HAP-1 (cell line): ENCODE results near the gene FOLR3.
A peak's percentile ranks its signal among the peaks of the same experiment; 100 is the strongest.
"Not testable (repeated sequence)": the region's sequence is repeated elsewhere in the genome, so short reads cannot be mapped to it uniquely, and the experiment has no call there.

Experiments used
- DNase-seq, 2 experiments: peaks; one replicate each; pipeline ENCODE4 v3.0.0-alpha.2; 2016 to 2020; ENCODE audit warnings: low spot score in 2 of 2
- H3K27me3 ChIP-seq: fragments of 250-450 bp; sonication (Bioruptor Pico); 2 replicates; pipeline ENCODE4 v1.5.1; 2020; ENCODE audit warnings: low read depth, mild to moderate bottlenecking, moderate library complexity
- H3K36me3 ChIP-seq: fragments of 250-450 bp; sonication (Bioruptor Pico); replicated peaks from 2 replicates; pipeline ENCODE4 v1.5.1; 2020; ENCODE audit warnings: mild to moderate bottlenecking
- H3K4me1 ChIP-seq: fragments of 250-450 bp; sonication (Bioruptor Pico); 2 replicates; pipeline ENCODE4 v1.5.1; 2020; ENCODE audit warnings: mild to moderate bottlenecking
- H3K4me3 ChIP-seq: fragments of 250-450 bp; sonication (Bioruptor Pico); 2 replicates; pipeline ENCODE4 v1.5.1; 2020; ENCODE audit warnings: mild to moderate bottlenecking, moderate library complexity
- H3K9me3 ChIP-seq: fragments of 250-450 bp; sonication (Bioruptor Pico); 2 replicates; pipeline ENCODE4 v1.5.1; 2020; ENCODE audit warnings: mild to moderate bottlenecking, moderate library complexity
- in situ Hi-C: fragments of 300-500 bp; cut with MboI; formaldehyde crosslinking; loops from 3 replicates; pipeline ENCODE4 v1.14.3; 2020; ENCODE audit warnings: low sequenced_read_pairs, inconsistent platforms, mixed read lengths

FOLR3 gene

GRCh38 chr11:72160319-72160718, 24.8 kb downstream of the FOLR3 start:
- no peak for DNase-seq
- in situ Hi-C loops: no loop called here
- H3K27me3 ChIP-seq: no peaks in the 10 kb centered on the region
- peaks cover 29% of the 10 kb centered on the region for H3K4me1 ChIP-seq
- no peaks in the 10 kb centered on the region for H3K36me3 ChIP-seq
- H3K9me3 ChIP-seq: peaks cover 2% of the 10 kb centered on the region; the same call in 1 of the 2 replicates
- no peak overlapping the region for H3K4me3 ChIP-seq

DNA sequence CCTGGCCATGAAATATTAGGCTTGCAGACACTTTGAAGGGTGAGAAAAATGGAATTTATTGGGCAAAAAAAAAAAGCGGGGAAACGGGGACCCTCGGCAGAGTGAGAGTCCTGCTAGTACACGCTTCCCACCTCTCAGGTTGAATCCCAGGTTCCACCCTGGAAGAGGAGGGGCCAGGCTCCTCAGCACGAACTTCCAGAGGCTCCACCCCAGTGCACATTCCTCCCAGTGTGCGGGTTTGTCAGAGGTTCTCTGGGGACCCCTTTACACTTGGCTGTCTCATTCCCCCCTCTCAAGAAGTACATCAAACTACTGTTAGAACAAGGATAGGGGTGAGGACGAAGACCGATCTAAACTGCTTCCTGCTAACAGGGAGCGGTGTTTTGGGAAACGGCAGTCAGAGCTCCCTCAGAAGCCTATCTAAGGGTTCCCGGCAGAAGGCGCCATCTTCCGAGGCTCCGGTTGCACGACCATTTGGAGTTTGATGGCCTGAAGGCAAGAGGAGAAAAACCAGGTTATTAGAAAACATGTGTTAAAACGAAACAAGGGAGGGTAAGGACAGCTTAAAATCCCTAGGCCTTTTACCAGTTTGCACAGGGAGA, 27.5 kb downstream of the FOLR3 start:
- Histone ChIP-seq H3K36me3 (no peaks in the 10 kb centered on the region), H3K9me3 (peaks cover 4% of the 10 kb centered on the region), H3K4me1 (peaks cover 31% of the 10 kb centered on the region), H3K4me3 (no peak overlapping the region), H3K27me3 (no peaks in the 10 kb centered on the region)
- in situ Hi-C loops: no loop called here
- no peak for DNase-seq

DNA sequence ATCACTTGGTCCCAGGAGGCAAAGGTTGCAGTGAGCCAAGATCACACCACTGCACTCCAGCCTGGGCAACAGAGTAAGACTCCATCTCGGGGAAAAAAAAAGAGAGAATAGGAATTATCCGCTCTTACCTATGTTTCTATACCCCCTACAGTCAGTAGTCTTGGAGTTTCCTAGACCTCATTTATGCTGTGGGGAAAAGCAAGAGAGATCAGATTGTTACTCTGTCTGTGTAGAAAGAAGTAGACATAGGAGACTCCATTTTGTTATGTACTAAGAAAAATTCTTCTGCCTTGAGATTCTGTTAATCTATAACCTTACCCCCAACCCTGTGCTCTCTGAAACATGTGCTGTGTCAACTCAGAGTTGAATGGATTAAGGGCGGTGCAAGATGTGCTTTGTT, 28.7 kb downstream of the FOLR3 start:
- H3K4me3 ChIP-seq, H3K9me3 ChIP-seq, in situ Hi-C loops, H3K27me3 ChIP-seq, DNase-seq, H3K36me3 ChIP-seq: not testable (repeated sequence)
- peaks cover 39% of the 10 kb centered on the region for H3K4me1 ChIP-seq

- DNase-seq: peak; percentile 71 to 76
- in situ Hi-C loops, H3K27me3 ChIP-seq, H3K4me3 ChIP-seq, H3K9me3 ChIP-seq, H3K36me3 ChIP-seq: not testable (repeated sequence)
- H3K4me1 ChIP-seq: peaks cover 34% of the 10 kb centered on the region
Observed at GRCh38 chr11:72169046-72169555, 33.6 kb downstream of the FOLR3 start.

DNA sequence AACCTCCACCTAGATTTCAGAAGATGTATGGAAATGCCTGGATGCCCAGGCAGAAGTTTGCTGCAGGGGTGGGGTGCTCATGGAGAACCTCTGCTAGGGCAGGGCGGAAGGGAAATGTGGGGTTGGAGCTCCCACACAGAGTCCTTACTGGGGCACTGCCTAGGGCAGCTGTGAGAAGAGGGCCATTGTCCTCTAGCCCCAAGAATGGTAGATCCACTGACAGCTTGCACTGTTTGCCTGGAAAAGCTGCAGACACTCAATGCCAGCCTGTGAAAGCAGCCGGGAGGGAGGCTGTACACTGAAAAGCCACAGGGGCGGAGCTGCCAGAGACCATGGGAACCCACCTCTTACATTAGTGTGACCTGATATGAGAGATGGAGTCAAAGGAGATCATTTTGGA, 34.2 kb downstream of the FOLR3 start:
- H3K4me3 ChIP-seq, H3K27me3 ChIP-seq, in situ Hi-C loops, H3K36me3 ChIP-seq, H3K9me3 ChIP-seq: not testable (repeated sequence)
- DNase-seq: peak in 1 of 2 experiments; percentile 50
- H3K4me1 ChIP-seq: peaks cover 32% of the 10 kb centered on the region

- in situ Hi-C loops: not testable (repeated sequence)
- peaks cover 18% of the 10 kb centered on the region for H3K4me1 ChIP-seq
Observed at GRCh38 chr11:72172043-72172442, 36.5 kb downstream of the FOLR3 start.

GRCh38 chr11:72173291-72173690, 37.8 kb downstream of the FOLR3 start:
- Histone ChIP-seq H3K27me3 (no peaks in the 10 kb centered on the region), H3K36me3 (no peaks in the 10 kb centered on the region), H3K9me3 (peaks cover under 1% of the 10 kb centered on the region), H3K4me3 (no peak overlapping the region), H3K4me1 (peaks cover 16% of the 10 kb centered on the region)
- no peak for DNase-seq
- in situ Hi-C loops: no loop called here

More at GRCh38 chr11:72172043-72172442, 36.5 kb downstream of the FOLR3 start:
- not testable (repeated sequence) for H3K36me3 ChIP-seq, DNase-seq, H3K27me3 ChIP-seq, H3K4me3 ChIP-seq, H3K9me3 ChIP-seq

DNA sequence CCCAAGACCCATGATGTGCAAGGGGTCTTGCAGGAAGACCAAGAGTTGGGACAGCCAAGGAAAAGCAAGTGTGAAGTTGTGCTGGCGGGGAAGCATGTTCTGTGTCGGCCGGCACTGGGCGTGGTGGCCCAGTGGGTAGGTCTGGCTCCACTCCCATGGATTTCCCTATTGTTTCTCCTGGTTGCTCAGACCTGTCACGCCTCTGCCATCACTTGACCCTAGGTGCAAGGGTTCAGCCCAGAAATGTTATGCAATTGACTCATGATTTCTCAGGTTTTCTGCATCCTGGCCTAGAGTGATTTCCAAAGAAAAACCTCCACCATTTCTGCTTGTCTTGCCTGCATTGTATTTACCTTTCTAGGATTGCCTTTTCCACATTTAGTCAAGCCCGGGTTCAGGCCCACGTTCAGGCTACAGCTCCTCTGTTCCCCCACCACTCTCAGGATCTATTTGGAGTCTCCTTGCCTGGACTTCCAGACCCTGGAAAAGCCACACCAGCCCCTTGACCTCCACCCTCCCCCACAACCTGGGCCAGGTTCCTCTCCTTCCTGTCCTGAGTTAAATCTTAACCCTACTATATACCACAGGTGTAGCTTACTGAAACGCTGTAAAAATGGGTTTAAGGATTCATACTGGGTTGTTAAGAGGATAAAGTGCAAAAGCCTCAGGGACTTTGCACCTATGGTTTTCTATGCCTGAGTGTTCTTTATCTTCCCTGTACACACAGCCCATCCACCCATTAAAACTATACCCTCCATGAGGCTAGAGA, 39.0 kb downstream of the FOLR3 start:
- peaks cover 4% of the 10 kb centered on the region for H3K4me1 ChIP-seq
- no peaks in the 10 kb centered on the region for H3K27me3 ChIP-seq
- no peak overlapping the region for H3K4me3 ChIP-seq
- no peaks in the 10 kb centered on the region for H3K9me3 ChIP-seq
- H3K36me3 ChIP-seq: no peaks in the 10 kb centered on the region
- in situ Hi-C loops: no loop called here
- DNase-seq: no peak

DNA sequence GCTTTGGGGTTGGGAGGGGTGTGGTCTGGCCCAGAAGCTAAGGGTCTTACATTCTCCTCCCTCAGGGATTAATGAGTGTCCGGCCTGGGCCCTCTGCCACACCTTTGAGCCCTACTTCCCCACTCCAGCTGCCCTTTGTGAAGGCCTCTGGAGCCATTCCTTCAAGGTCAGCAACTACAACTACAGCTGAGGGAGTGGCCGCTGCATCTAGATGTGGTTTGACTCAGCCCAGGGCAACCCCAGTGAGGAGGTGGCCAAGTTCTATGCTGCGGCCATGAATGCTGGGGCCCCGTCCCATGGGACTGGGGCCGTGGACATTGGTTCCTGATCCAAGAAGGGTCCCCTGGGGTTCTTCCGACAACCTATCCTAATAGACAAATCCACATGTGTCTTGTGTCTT, 42.1 kb downstream of the FOLR3 start:
- in situ Hi-C loops: no loop called here
- Histone ChIP-seq H3K27me3 (no peaks in the 10 kb centered on the region), H3K4me1 (peaks cover 7% of the 10 kb centered on the region; the same call in 1 of the 2 replicates), H3K4me3 (no peak overlapping the region), H3K36me3 (no peaks in the 10 kb centered on the region), H3K9me3 (no peaks in the 10 kb centered on the region)
- DNase-seq: no peak

DNA sequence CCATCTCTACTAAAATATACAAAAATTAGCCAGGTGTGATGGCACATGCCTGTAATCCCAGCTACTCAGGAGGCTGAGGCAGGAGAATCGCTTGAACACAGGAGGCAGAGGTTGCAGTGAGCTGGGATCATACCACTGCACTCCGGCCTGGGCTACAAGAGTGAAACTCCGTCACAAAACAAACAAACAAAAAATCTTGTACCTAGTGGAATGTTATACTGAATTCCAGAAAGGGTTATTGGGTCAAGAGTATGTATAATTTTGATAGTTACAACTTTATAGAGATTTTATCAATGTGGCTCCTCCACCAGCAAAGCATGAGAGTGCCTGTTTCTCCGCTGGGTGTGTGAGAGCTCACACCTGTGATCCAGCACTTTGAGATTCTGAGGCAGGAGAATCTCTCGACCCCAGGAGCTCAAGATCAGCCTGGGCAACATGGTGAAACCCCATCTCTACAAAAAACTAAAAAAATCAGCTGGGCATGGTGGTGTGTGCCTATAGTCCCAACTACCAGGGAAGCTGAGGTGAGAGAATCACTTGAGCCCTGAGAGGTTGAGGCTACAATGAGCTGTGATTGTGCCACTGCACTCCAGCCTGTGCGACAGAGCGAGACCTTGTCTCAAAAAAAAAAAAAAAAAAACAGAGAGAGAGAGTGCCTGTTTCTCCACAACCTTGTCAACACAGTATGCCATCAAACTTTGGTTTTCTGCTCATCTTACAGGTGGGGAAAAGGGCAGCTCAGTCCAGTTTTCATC, 43.7 kb downstream of the FOLR3 start:
- Histone ChIP-seq H3K4me1 (peaks cover 7% of the 10 kb centered on the region), H3K4me3 (no peak overlapping the region), H3K27me3 (no peaks in the 10 kb centered on the region), H3K36me3 (no peaks in the 10 kb centered on the region), H3K9me3 (no peaks in the 10 kb centered on the region)
- no peak for DNase-seq
- in situ Hi-C loops: no loop called here

DNA sequence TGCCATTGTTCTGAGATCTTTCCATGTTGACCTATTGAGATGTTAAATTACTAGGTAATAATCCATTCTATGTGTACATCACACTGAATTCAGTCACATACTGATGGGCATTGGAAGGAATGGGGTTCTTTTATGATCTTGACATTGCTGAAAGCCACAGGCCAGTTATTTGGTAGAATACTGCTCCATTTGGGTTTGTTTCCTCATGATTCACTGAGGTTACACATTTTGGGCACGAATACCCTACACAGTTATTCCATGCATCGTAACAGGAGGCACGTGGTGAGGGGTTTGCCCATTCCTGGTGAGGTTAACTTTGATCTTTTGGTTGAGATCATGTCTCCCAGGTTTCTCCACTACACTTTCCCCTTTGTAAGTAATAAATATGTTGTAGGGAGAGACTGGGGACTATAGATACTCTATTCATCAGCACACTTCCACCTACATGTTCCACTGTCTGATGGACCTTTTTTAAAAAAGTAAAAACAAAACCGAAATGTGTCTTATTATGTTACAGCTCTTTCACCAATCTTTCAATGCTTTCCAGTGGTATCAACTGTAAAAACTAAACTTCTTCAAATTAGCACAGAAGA, 44.4 kb downstream of the FOLR3 start:
- Histone ChIP-seq H3K36me3 (no peaks in the 10 kb centered on the region), H3K4me1 (peaks cover 7% of the 10 kb centered on the region), H3K27me3 (no peaks in the 10 kb centered on the region), H3K4me3 (no peak overlapping the region), H3K9me3 (no peaks in the 10 kb centered on the region)
- in situ Hi-C loops: loop anchor here (10.0 kb wide), 1 partner anchor 155 kb away; no protein-coding TSS in a partner anchor
- peak in 1 of 2 experiments; percentile 30 for DNase-seq

GRCh38 chr11:72180892-72181552, 45.5 kb downstream of the FOLR3 start:
- DNase-seq, H3K4me3 ChIP-seq, H3K36me3 ChIP-seq, H3K4me1 ChIP-seq, H3K27me3 ChIP-seq, H3K9me3 ChIP-seq: not testable (repeated sequence)
- in situ Hi-C loops: loop anchor here (10.0 kb wide), 1 partner anchor 156 kb away; no protein-coding TSS in a partner anchor

DNA sequence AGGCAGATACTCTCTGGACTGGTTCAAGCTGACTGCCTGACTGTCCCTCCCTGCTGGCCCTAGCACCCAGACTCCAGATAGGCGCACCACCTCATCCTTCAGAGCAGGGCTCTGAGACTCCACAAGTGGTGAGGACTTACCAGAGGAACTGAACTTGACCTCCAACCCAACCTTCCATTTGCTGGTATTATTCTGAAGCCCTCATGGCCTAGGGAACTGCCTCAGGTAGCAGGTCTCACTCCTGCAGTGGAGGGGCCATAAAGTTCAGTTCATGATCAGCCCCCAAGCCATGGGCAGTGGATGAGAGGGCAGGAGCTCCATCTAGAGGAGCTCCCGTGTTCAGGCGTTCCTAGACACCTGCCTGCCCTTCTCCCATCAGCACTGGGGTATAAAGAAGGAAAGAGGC, 46.0 kb downstream of the FOLR3 start:
- peak; percentile 40 to 71 for DNase-seq
- H3K4me1 ChIP-seq, H3K27me3 ChIP-seq, H3K4me3 ChIP-seq, H3K36me3 ChIP-seq, H3K9me3 ChIP-seq: not testable (repeated sequence)
- in situ Hi-C loops: loop anchor here (10.0 kb wide), 1 partner anchor 157 kb away; no protein-coding TSS in a partner anchor
